GM18505 (cell line): ENCODE data around the gene CHGA.

Experiments used
- ATAC-seq: cut with Tn5 transposase; IDR thresholded peaks from one replicate; pipeline ENCODE4 v1.9.1; 2021; ENCODE audit not compliant: unreplicated experiment
- POLR2A ChIP-seq: IDR thresholded peaks from 4 replicates; pipeline ENCODE4 v1.6.1; 2011; ENCODE audit warnings: borderline replicate concordance; ENCODE audit not compliant: insufficient read depth, insufficient read length; ENCODE audit errors: extremely low read depth

CHGA gene

DNA sequence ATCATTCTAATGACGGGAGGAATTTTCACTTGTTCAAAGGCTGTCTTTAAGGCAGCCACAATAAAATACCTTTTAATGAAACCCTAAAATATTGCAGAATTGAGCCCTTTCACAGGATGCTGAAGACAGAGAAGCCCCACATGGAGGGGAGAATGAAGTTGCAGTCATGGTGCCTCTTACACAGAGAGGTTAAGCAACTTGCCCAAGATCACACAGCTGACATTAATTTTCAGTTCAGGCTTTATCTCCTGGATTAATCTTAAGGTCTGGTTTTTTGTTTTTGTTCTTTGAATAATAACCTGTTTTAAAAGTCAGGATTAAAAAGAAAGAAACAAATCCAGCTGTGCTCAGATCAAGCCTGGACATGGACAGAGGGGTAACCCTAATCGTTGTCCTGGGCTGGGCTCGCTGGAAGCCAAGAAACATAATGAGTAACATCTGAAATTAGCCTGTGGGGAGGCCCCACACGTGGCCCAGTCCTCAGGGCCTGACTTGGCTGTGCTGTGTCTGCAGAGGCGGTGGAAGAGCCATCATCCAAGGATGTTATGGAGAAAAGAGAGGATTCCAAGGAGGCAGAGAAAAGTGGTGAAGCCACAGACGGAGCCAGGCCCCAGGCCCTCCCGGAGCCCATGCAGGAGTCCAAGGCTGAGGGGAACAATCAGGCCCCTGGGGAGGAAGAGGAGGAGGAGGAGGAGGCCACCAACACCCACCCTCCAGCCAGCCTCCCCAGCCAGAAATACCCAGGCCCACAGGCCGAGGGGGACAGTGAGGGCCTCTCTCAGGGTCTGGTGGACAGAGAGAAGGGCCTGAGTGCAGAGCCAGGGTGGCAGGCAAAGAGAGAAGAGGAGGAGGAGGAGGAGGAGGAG, 8.0 kb downstream of the CHGA start:
- no peak for TF ChIP-seq POLR2A
- no peak for ATAC-seq

DNA sequence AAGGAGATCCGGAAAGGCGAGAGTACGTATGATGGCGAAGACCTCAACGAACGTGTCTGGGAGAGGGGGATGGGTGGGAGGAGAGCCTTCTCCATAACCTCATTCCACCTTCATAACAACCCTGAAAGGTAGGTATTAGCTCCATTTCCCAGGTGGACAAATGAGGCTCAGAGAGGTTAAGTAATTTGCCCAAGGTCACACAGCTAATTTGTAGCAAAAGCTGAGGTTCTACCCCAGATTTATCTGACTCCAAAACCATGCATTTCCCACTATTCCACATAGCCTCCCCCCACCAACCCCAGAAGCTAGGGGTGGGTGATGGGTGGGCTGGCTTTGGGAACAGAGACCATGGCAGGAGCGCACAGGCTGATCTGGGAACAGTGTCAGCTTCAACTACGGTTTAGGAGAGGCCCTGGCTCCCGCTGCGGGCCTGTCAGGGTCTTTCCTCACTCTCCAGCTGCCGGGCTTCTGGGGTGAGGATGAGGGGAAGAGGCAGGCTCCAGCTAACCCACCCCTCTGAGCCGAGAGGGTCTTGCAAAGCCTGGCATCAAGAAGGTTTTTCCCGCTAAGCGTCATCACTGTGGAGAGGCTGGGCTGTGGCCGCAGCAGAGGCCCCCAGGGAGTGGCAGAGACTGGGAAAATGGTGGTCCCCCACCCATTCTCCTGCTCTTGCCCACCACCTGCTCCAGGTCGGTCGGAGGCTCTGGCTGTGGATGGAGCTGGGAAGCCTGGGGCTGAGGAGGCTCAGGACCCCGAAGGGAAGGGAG, 8.9 kb downstream of the CHGA start:
- no peak for ATAC-seq
- TF ChIP-seq POLR2A = no peak

DNA sequence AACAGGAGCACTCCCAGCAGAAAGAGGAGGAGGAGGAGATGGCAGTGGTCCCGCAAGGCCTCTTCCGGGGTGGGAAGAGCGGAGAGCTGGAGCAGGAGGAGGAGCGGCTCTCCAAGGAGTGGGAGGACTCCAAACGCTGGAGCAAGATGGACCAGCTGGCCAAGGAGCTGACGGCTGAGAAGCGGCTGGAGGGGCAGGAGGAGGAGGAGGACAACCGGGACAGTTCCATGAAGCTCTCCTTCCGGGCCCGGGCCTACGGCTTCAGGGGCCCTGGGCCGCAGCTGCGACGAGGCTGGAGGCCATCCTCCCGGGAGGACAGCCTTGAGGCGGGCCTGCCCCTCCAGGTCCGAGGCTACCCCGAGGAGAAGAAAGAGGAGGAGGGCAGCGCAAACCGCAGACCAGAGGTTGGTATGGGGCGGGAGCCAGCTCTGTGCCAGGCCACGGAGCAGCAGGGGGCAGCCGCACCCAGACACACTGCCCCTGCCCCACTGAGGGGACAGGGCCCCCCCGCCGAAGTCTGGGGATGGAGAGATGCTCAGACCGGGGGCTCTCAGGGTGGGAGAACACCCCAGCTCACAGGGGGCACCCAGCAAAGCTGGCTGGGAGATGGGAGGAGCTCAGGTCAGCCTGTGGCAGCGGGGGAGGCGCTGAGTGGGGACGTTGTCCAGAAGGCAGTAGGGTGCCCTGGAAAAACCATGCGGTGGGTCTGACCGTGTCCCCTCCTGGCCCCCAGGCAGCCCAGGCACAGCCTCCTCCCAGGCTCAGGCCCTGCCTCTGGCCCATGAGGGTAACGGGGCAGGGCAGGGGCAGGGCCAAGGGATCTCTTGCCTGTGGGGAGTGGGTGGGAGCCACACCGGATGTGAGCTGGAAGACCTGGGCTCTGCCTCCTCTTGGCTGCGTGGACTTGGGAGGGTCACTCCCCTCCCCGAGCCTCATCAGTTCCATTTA, 9.8 kb downstream of the CHGA start:
- ATAC-seq = no peak
- TF ChIP-seq POLR2A = no peak

DNA sequence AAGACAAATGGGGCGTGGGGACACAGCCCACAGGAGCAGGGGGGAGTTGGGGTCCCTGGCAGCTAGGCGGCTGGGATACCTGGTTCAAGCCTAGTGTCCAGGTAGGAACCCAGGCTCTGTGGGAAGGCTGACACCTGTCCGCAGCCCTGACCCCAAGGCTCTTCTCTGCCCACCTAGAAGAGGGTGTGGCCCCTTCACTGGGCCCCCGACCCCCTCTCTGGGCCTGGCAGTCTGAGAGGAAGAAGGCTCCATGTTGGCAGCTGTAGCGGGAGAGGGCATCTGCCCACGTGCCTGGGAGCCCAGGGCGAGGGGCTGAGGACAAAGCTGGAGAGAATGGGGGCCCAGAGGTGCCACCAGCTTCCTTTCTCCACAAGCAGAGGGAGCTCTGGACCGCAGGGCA, 10.5 kb downstream of the CHGA start:
- no peak for ATAC-seq
- no peak for TF ChIP-seq POLR2A

DNA sequence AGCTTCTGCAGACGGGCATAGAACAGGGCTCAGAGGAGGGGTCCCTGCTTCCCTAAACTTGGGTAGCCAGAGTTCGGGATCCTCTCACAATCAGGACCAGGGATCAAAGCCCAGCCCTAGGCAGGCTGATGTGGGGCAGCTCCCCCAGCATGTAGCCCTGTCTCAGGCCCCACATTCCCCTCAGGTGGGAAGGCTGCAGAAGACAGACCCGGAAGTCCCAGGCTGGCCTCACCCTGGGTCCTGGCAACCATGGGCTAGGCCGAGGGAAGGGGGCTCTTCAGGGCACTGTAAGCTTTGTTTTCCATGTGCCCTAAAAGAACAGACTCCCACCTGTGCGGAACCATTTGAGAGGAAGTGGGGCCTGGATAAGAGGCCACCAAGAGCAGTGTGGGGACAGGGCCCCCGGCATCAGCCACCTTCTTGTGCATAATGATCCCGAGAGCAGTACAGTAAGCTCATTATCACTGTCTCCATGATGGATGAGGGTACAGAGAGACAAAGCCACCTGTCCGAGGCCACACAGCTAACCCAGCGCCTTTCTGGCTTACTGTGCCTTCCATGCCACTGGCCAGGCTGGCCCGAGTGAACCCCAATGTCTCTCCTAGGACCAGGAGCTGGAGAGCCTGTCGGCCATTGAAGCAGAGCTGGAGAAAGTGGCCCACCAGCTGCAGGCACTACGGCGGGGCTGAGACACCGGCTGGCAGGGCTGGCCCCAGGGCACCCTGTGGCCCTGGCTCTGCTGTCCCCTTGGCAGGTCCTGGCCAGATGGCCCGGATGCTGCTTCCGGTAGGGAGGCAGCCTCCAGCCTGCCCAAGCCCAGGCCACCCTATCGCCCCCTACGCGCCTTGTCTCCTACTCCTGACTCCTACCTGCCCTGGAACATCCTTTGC, 11.5 kb downstream of the CHGA start:
- no peak for ATAC-seq
- TF ChIP-seq POLR2A = no peak

DNA sequence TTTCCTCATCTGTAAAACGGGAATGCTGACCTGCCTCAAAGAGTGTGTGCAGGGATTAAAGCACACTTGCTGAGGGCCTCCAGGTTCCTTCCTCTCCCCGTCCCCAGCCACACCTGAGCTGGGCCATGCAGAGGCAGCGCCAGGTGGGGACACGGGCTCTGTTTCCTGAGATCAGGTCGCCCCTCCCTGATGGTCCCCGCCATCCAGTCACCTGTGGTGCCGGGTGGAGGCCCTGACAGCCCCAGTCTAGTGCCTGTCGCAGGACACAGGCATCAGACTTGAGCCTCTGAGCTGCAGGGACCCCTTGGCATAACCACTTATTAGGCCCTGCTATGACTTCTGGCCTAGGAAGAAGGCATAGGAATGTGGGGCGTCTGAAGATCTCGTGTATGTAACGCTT, 12.5 kb downstream of the CHGA start:
- no peak for TF ChIP-seq POLR2A
- no peak for ATAC-seq

DNA sequence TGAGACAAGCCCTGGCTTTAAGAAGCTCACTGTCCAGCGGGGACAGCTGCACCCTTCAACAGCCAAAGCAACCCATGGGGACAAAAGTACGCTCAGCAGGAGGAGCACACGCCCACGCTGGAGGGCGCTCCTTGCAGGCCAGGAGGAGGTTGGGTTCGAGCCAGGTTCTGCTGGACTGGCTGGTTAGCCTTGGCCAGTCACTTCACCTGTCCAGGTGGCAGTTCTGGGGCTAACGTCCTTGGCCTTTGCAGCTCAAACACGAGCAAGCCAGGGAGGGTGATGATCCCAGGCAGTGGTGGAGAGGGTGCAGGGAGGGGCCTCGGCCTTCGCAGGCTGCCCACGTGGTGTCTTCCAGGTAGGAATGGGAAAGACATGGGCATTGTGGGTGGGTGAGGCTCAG, 13.1 kb downstream of the CHGA start:
- no peak for ATAC-seq
- TF ChIP-seq POLR2A = no peak

DNA sequence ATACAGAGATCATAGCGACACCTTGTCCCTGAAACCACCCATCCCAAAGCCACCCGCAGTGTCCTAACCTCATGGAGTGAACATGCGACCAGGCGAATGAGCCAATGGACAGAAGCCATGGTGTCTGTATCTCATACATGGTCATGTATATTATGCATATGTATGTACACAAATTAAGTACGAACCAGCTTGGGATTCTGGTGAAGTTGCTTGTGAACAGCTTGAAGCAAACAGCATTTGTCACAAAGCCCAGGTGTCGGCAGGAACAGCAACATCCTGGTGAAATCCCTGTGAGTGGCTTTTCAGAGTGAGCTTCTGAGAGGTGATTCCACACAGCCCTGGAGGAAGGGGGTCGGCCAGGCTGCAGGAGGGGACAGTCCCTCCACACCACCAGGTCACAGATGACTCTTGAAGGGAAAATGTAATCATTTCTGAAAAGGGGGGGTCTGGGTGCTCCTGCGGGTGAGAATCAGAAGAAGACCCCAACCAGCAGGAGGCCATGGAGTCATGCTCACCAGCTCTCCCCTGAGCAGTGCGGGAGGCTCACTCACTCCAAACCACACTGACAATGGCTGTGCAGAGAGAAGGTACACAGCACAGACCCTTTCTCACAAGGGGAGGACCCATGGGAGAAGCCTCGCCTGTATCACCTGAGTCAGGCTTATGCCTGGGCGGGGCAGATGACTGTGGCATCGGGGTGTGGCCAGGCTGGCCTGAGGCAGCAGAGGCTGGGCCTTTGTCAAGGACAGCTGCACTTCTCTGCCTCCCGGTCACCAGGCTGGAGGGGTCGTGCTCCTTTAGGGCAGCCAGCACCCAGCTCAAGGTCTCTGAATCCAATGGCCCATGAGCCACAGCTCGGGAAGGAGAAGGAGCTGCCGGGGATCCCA, 14.3 kb downstream of the CHGA start:
- no peak for TF ChIP-seq POLR2A
- ATAC-seq = no peak

DNA sequence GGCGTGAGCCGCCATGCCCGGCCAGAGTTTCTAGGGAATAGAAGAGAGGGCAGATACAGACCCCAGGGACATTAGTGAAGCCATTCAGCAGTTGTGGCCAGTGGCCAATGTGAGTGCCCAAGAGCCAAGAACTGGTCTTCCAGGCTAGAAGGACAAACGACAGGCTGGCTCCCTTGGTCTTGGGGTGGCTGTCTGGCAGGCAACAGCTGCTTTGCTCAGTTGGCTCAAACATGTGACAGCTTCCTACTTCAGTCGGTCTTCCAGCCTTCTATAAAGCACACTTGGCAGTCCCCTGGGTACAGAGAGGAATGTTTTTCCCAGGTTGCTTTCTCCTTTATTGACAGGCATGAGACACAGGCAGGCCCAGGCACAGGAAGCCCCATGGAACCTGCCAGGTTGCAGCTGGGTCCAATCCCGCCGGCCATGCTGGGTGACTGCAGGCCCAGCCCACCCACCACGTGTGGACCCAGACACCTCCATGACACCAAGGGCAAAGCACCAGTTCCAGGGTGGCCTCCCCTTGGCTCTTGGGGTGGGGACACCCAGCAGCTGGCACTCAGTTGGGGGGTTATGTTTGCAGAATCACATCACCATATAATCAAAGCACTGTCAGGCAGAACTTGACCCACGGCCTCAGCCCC, 15.4 kb downstream of the CHGA start:
- TF ChIP-seq POLR2A = no peak
- no peak for ATAC-seq

DNA sequence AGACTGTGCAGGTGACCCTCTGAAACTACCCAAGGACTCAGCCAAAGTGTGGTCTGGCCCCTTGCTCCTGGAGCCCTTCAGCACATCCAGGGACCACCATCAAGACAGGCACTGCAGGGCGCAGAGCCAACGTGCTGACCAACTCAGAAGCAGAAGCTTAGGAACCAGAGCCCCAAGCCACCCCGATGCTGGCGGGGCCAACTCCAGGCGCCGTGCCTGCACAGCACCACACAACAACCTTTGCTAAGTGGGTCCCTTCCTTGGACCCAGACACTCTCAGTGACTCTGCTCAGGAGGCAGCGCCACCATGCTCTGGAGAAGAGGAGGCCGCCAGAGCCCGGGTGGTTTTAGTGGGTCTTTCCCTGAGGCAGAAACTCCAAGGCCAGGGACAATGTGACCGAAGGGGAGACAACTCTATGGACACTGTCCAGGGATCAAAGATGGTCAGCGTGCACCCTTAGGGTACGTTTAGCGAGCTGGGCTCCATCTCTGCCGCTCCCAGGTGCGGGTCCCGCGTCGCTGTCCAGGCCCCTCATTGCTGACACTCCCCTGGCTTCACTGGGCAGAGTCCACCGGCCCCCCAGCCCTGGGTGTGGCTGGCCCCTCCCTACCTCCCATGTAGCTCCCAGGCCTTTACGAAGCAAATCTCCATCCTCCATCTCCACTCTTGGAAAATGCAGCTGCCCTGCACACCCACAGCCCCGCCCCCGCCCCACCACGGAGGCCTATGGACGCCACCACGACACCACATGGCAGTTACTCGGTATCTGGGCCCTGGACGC, 16.1 kb downstream of the CHGA start:
- no peak for ATAC-seq
- no peak for TF ChIP-seq POLR2A
